OCI-LY3 (cell line): ENCODE results near the gene CNIH3.

Source experiments
- H2AFZ ChIP-seq: fragments of 200-600, 300-600 bp; shearing (Covaris generic); 2 replicates; pipeline ENCODE4 v1.6.0; 2014; ENCODE audit warnings: antibody characterized with exemption, low read depth, low read length
- H3K27ac ChIP-seq: fragments of 200-600, 300-600 bp; sonication (generic); 2 replicates; pipeline ENCODE4 v1.5.1; 2014; ENCODE audit warnings: mild to moderate bottlenecking, low read length, moderate library complexity, mixed read lengths
- H3K27me3 ChIP-seq: fragments of 200-600, 300-600 bp; sonication (generic); 2 replicates; pipeline ENCODE4 v1.6.1; 2014; ENCODE audit warnings: low read depth, low read length, mixed read lengths
- H3K36me3 ChIP-seq: fragments of 200-600, 300-600 bp; sonication (generic); replicated peaks from 2 replicates; pipeline ENCODE3; 2014; ENCODE audit warnings: low read depth, low read length, mixed read lengths
- H3K4me1 ChIP-seq: fragments of 300-600, 200-600 bp; sonication (generic); 2 replicates; pipeline ENCODE4 v1.6.1; 2014; ENCODE audit warnings: low read length, mixed read lengths
- H3K4me2 ChIP-seq: fragments of 200-600, 300-600 bp; sonication (generic); 2 replicates; pipeline ENCODE4 v1.6.1; 2014; ENCODE audit warnings: low read length, mixed read lengths
- H3K4me3 ChIP-seq: fragments of 300-600, 200-600 bp; sonication (generic); 2 replicates; pipeline ENCODE4 v1.5.1; 2014; ENCODE audit warnings: antibody characterized with exemption, mild to moderate bottlenecking, low read length, moderate library complexity
- H3K79me2 ChIP-seq: fragments of 300-600, 200-600 bp; shearing (Covaris generic); 2 replicates; pipeline ENCODE4 v1.6.1; 2014; ENCODE audit warnings: mild to moderate bottlenecking, low read length, mixed read lengths
- H3K9ac ChIP-seq: fragments of 300-600, 200-600 bp; shearing (Covaris generic); 2 replicates; pipeline ENCODE4 v1.6.0; 2014; ENCODE audit warnings: mild to moderate bottlenecking, low read length, moderate library complexity
- H3K9me3 ChIP-seq: fragments of 200-600, 300-600 bp; shearing (Covaris generic); 2 replicates; pipeline ENCODE4 v1.6.1; 2014; ENCODE audit warnings: low read length, mixed read lengths; ENCODE audit not compliant: insufficient read depth
- H4K20me1 ChIP-seq: fragments of 200-600, 300-600 bp; sonication (generic); 2 replicates; pipeline ENCODE4 v1.6.1; 2016; ENCODE audit warnings: low read length, mixed read lengths; ENCODE audit not compliant: insufficient read depth
- CTCF ChIP-seq: fragments of 200-600, 300-600 bp; sonication (generic); IDR thresholded peaks from 2 replicates; pipeline ENCODE4 v1.5.1; 2014; ENCODE audit warnings: antibody characterized with exemption, low read length, low read depth
- EZH2phosphoT487 ChIP-seq: fragments of 200-600 bp; shearing (Covaris generic); IDR thresholded peaks from 2 replicates; pipeline ENCODE4 v1.6.1; 2018; ENCODE audit warnings: antibody characterized with exemption, mixed run types, low read depth

The CNIH3 gene

DNA sequence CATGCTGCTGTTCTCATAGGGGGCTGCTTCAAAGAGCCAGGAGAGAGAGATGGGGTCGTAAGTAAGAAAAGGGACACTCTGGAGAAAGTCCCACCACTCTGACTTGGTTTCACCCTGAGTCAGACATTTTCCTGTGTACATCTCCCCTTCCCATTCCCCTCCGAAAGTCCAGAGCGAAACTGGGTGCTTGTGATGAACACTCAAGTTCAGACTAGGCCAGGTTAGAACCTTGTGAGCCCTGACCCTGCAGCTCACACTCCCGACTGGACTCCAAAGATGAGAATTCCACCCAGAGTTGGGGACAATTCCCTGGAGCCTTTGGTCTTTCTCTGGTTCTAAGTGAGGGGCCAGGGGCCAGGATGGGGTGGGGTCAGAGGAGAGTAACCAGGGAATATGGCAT is 139.5 kb downstream of the CNIH3 start:
- TF ChIP-seq CTCF (no peak), EZH2phosphoT487 (no peak)
- Histone ChIP-seq H3K79me2 (no peaks in the 10 kb centered on the region), H3K4me1 (peaks cover 26% of the 10 kb centered on the region), H4K20me1 (no peaks in the 10 kb centered on the region), H3K27ac (no peak overlapping the region), H2AFZ (no peak overlapping the region), H3K9me3 (peaks cover 14% of the 10 kb centered on the region; the same call in 1 of the 2 replicates), H3K36me3 (no peaks in the 10 kb centered on the region), H3K9ac (no peak overlapping the region), H3K4me2 (no peak overlapping the region), H3K4me3 (no peak overlapping the region), H3K27me3 (peaks cover 4% of the 10 kb centered on the region; the same call in 1 of the 2 replicates)

DNA sequence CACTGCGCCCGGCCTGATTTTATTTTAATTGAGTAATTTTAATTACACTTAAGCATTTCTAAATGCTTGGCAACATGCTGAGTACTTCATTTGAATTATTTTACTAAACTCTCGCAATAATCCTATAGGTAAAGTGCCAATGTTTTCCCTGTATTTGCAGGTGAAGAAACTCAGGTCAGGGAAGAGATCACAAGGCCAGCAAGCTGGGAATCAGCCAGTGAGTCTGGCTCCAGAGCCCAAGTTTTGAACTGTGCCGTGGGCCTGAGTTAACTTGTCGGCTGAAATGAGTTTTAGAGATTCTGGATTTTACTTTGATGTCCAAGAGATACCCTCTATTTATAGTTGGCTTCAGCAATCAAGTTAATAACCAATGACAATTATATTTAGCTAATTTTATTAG is 141.4 kb downstream of the CNIH3 start:
- H3K4me2 ChIP-seq: no peak overlapping the region

DNA sequence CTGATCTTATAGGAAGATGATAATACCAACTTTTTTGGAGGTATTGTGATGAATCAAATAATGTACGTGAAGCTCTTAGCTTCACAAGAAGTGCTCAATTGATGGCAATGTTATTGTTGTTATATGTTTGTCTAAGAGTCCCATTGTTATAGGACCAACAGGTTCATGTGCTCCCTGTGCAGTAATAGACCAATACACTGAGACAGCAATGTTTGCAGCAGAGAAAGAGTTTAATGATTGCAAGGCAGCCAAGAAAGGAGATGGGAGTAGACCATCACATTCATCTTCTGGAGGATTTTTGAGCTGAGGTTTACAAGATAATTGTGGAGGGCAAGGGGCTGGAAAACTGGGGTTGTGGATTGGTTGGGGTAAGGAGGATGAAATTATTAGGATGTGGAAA is 143.0 kb downstream of the CNIH3 start:
- no peak overlapping the region for H3K4me2 ChIP-seq
- H4K20me1 ChIP-seq: no peaks in the 10 kb centered on the region
- H3K9me3 ChIP-seq: peaks cover 14% of the 10 kb centered on the region; the same call in 1 of the 2 replicates
- TF ChIP-seq EZH2phosphoT487 (no peak), CTCF (no peak)
- H3K9ac ChIP-seq: no peak overlapping the region
- H3K27ac ChIP-seq: no peak overlapping the region
- H2AFZ ChIP-seq: no peak overlapping the region
- H3K4me3 ChIP-seq: no peak overlapping the region
- no peaks in the 10 kb centered on the region for H3K36me3 ChIP-seq
- peaks cover 8% of the 10 kb centered on the region for H3K4me1 ChIP-seq
- no peaks in the 10 kb centered on the region; the same call in 1 of the 2 replicates for H3K27me3 ChIP-seq
- no peaks in the 10 kb centered on the region for H3K79me2 ChIP-seq

More for the DNA sequence above, 141.4 kb downstream of the CNIH3 start:
- H3K9me3 ChIP-seq: peaks cover 14% of the 10 kb centered on the region; the same call in 1 of the 2 replicates
- no peaks in the 10 kb centered on the region; the same call in 1 of the 2 replicates for H3K27me3 ChIP-seq
- no peak overlapping the region for H2AFZ ChIP-seq
- H3K79me2 ChIP-seq: no peaks in the 10 kb centered on the region
- peaks cover 8% of the 10 kb centered on the region for H3K4me1 ChIP-seq
- no peak overlapping the region for H3K4me3 ChIP-seq
- TF ChIP-seq CTCF (no peak), EZH2phosphoT487 (no peak)
- H3K9ac ChIP-seq: no peak overlapping the region
- no peak overlapping the region for H3K27ac ChIP-seq
- no peaks in the 10 kb centered on the region for H4K20me1 ChIP-seq
- no peaks in the 10 kb centered on the region for H3K36me3 ChIP-seq

DNA sequence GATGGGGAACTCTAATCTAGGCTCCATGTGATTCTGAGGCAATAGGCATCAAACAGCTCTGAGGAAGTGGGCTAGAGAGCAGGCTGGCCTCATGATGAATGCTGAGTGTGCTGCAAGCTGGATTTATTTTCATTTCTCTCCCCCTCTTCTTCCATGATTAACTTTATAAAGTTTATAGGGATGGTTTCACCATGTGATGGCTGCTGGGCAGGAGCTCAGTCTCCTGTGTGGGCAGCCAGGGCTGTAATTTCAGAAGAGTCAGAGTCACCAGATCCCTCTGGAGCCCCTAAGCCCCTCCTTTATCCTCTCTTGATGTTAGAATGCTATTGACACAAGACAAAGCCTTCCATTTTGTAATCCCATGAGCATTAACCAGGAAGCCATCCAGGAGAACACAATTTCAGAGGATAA is 143.6 kb downstream of the CNIH3 start:
- Histone ChIP-seq H3K27ac (no peak overlapping the region), H3K4me1 (peaks cover 8% of the 10 kb centered on the region), H3K79me2 (no peaks in the 10 kb centered on the region), H3K4me2 (no peak overlapping the region), H3K4me3 (no peak overlapping the region), H3K27me3 (no peaks in the 10 kb centered on the region; the same call in 1 of the 2 replicates), H4K20me1 (no peaks in the 10 kb centered on the region), H3K36me3 (no peaks in the 10 kb centered on the region), H3K9ac (no peak overlapping the region), H3K9me3 (peaks cover 14% of the 10 kb centered on the region; the same call in 1 of the 2 replicates), H2AFZ (no peak overlapping the region)
- no peak for TF ChIP-seq CTCF
- no peak for TF ChIP-seq EZH2phosphoT487
